ENCODE results near the gene POP5.

POP5 gene

DNA sequence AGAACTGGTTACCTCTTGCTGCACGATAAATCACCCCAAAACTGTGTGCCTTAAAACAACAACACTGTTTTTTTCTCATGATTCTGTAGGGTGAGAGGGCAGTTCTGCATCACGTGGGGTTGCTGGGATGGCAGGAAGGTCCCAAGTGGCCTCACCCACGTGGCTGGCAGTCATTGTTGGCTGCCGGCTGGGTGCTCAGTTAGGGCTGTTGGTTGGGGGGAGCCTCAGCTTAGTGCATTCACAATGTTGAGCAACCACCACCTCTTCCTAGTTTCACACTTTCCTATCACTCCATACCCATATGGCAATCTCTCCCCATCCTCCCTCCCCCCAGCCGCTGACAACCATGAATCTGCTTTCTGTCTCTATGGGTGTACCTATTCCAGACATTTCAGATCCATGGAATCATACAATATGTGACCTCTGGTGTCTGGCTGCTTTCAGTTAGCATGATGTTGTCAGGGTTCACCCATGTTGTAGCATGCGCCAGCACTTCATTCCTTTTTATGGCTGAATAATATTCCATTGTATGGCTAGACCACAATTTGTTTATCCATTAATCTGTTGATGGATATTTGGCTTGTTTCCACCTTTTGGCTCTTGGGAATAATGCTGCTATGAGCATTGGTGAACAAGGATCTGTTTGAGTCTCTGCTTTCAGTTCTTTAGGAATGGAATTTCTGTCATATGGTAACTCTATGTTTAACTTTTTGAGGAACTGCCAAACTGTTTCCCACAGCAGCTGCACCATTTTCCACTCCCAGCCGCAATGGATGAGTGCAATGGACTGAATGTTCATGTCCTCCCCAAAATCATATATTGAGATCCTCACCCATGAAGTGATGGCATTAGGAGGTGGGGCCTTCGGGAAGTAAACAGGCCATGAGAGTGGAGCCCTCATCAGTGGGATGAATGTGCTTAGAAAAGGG, 11.2 kb upstream of the POP5 start:
- DNase-seq (ENCODE audit: extremely low read depth, low read depth) = no peak
- TF ChIP-seq, protein P1, sequence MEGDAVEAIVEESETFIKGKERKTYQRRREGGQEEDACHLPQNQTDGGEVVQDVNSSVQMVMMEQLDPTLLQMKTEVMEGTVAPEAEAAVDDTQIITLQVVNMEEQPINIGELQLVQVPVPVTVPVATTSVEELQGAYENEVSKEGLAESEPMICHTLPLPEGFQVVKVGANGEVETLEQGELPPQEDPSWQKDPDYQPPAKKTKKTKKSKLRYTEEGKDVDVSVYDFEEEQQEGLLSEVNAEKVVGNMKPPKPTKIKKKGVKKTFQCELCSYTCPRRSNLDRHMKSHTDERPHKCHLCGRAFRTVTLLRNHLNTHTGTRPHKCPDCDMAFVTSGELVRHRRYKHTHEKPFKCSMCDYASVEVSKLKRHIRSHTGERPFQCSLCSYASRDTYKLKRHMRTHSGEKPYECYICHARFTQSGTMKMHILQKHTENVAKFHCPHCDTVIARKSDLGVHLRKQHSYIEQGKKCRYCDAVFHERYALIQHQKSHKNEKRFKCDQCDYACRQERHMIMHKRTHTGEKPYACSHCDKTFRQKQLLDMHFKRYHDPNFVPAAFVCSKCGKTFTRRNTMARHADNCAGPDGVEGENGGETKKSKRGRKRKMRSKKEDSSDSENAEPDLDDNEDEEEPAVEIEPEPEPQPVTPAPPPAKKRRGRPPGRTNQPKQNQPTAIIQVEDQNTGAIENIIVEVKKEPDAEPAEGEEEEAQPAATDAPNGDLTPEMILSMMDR (IDR thresholded peaks at IDR 0.05; ENCODE audit: low read depth, low read length) = no peak

DNA sequence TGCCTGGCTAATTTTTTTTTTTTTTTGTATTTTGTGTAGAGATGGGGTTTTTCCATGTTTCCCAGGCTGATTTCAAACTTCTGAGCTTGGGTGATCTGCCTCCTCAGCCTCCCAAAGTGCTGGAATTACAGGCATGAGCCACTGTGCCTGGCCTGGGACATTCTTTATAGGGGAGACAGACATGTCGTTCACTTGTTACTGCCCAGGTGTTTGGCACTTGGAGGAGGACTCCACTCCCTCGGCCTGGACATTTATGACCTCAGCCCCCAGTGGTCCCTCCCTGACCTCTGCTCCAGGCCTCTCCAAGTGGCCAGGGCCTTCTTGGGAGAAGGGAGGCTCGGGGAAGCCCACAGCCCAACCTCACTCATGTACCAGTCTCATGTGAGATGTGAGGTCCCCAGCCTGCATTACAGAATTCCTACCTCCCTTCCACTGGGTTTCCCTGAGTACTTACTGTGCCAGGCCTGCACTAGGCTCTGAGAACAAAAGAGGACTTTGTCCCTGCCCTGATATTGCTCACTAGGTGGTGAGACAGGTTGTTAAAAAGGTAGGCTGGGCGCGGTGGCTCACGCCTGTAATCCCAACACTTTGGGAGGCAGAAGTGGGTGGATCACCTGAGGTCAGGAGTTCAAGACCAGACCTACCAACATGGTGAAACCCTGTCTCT, 9.7 kb upstream of the POP5 start:
- TF ChIP-seq, protein P1 (IDR thresholded peaks at IDR 0.05; ENCODE audit: low read depth, low read length) = no peak
- DNase-seq (ENCODE audit: extremely low read depth, low read depth) = no peak

DNA sequence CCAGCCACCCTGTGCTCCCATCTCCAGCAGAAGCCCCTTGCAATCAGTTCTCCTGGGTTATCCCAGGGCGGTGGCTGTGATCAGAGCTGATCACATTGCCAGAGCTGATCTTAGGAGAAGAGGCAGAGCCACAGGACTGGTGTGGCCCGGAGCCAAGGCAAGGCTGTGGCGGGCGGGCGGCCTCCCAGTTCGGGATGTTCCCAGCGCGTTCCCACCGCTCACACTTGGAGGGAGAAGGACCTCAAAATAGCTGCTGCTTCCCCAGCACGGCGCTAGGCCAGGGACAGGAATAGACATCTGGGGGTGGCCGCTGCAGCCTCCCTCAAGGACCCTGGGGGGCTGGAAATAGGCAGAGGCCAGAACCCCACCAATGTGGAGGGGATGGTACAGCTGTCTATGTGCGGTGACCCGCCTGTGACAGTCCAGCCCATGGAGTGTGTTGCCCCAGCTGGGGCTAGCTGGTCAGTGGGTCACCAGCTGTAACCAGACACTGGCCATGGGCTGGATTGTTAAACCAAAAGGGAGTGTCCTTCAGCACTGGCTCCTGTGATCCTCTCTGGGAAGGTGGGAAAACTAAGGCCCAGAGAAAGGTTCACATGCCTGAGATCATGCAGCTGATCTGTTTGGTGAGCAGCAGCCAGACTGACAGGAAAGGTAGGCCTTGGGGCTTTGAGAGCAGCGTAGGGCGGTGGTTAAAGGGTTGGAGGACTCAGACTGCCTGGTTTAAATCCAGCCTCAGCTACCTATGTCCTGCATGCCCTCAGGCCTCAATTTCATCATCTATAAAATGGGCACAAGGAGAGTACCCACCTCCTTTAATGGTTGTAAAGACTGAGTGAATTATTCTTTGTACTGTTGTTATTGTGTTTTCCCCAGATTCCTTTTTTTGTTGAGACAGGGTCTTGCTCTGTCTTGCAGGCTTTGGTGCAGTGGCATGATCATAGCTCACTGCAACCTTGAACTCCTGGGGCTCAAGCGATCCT, 8.0 kb upstream of the POP5 start:
- no peak for DNase-seq (ENCODE audit: extremely low read depth, low read depth)
- TF ChIP-seq, protein P1 (IDR thresholded peaks at IDR 0.05; ENCODE audit: low read depth, low read length) = no peak

DNA sequence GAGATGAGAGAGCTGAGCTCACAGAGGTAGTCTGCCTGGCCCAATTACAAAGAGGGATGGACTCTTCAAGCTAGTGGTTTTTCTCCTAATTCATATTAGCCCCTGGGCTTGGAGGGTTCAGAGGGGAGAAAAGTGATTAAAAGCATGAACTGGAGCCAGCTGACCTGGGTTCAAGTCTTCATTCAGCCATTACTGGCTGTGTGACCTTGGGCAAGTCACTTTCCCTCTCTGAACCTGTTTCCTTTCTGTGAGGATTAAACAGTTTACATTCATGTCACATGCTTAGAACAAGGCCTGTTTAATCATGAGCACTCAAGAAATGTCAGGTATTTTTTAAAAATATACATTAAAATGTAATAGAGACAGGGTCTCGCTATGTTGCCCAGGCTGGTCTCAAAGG, 7.2 kb upstream of the POP5 start:
- TF ChIP-seq, protein P1 (IDR thresholded peaks at IDR 0.05; ENCODE audit: low read depth, low read length) = no peak
- no peak for DNase-seq (ENCODE audit: extremely low read depth, low read depth)

DNA sequence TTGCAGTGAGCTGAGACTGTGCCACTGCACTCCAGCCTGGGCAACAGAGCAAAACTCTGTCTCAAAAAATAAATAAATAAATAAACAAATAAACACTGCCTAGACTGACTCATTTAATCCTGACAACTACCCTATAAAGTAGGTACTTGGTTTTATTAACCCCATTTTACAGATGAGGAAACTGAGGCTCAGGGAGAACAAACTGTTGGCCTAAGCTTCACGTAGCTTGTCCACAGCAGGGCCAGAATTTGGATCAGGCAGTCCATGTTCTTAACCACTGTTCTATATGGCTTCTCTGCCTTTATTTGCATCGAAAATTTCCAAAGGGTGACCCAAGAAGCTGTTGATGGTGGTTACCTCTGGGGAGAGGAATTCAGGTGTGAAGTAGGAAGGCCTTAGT, 5.7 kb upstream of the POP5 start:
- TF ChIP-seq, protein P1 (IDR thresholded peaks at IDR 0.05; ENCODE audit: low read depth, low read length) = no peak
- DNase-seq (ENCODE audit: extremely low read depth, low read depth) = no peak

DNA sequence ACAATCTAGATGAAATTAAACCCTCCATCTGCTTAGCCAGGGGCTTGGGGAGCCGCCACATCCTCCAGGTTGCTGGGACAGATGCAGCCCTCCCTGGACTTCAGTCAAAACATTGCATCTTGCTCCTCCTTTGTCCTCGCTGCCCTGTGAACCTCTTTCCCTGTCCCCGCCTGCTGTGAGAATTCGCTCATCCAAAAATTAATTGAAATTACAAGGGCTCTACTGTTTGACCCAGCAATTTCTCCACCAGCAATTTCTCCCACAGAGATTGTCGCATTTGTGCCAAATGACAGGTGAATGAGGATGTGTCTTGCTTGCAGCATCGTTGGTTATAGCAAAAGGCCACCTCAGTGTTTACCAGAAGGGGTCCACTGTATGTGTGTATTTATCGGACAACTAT, 5.0 kb upstream of the POP5 start:
- TF ChIP-seq, protein P1 (IDR thresholded peaks at IDR 0.05; ENCODE audit: low read depth, low read length) = no peak

More for the DNA sequence above, 5.0 kb upstream of the POP5 start:
- no peak for DNase-seq (ENCODE audit: extremely low read depth, low read depth)
